A549 (cell line): ENCODE measurements around the gene PLA2G1B. TPM values are rescaled to one million over a fixed set of nuclear protein-coding genes. Genes with fewer than 3 reads are reported as not detected.

Source experiments
- ATAC-seq, 2 experiments: fragments of 200-7000 bp in 1 of 2; fragments of >200 bp in 1 of 2; cut with Nextera tagmentation in 1 of 2; cut with Tn5 transposase in 1 of 2; 3 replicates each; pipeline versions ENCODE4 v1.8.0 to v1.9.1; 2018 to 2020; ENCODE audit warnings: mild to moderate bottlenecking in 1 of 2, moderate library complexity in 1 of 2
- CTCF ChIA-PET: fragments of 300-600 bp; sonication (Branson Sonifier 250); formaldehyde crosslinking; extraction: SDS; loops from one replicate; lab custom pipeline; 2021; ENCODE audit warnings: antibody characterized with exemption, inconsistent platforms; lab: Yijun Ruan, JAX
- POLR2A ChIA-PET: fragments of 350-600 bp; formaldehyde crosslinking; extraction: SDS; loops from one replicate; lab custom pipeline; 2021; ENCODE audit warnings: antibody characterized with exemption, inconsistent platforms; lab: Yijun Ruan, JAX
- DNase-seq, 2 experiments: peaks; one replicate each; pipeline versions ENCODE4 v3.0.0 to v3.0.0-alpha.2; 2011 to 2016; ENCODE audit warnings: low read depth in 1 of 2, low spot score in 1 of 2
- FAIRE-seq: peaks from 2 replicates; lab custom pipeline; 2011; peaks lifted over from hg19 to GRCh38; lab: Jason Lieb, UNC
- H3K27ac ChIP-seq, 2 experiments: fragments of >200 bp; sonication (Bioruptor Twin); formaldehyde crosslinking; 3 replicates each; pipeline ENCODE4 v1.5.1; 2016 to 2017
- H3K4me1 ChIP-seq: fragments of >200 bp; sonication (Bioruptor Twin); formaldehyde crosslinking; 3 replicates; pipeline ENCODE4 v1.6.1; 2016
- H3K4me2 ChIP-seq: fragments of >200 bp; sonication (Bioruptor Twin); formaldehyde crosslinking; 3 replicates; pipeline ENCODE4 v1.6.1; 2016
- H3K4me3 ChIP-seq: fragments of >200 bp; sonication (Bioruptor Twin); formaldehyde crosslinking; 3 replicates; pipeline ENCODE4 v1.5.1; 2016
- H3K9me3 ChIP-seq: fragments of >200 bp; sonication (Bioruptor Twin); formaldehyde crosslinking; 3 replicates; pipeline ENCODE4 v1.6.1; 2016
- BHLHE40 ChIP-seq: IDR thresholded peaks from 2 replicates; pipeline ENCODE4 v1.6.1; 2012; ENCODE audit warnings: low read depth, low read length, inconsistent platforms
- CHD2 ChIP-seq: fragments of 150-350 bp; IDR thresholded peaks from 2 replicates; pipeline ENCODE4 v1.6.1; 2014; ENCODE audit warnings: low read length; ENCODE audit not compliant: partially characterized antibody
- EHMT2 ChIP-seq: fragments of 200-600 bp; sonication (generic); IDR thresholded peaks from 2 replicates; pipeline ENCODE4 v1.6.1; 2016; ENCODE audit warnings: antibody characterized with exemption, low read depth, mild to moderate bottlenecking, moderate library complexity
- EP300 ChIP-seq, 2 experiments: fragments of >200 bp; sonication (Bioruptor Twin); formaldehyde crosslinking; IDR thresholded peaks; 2 replicates in 1 of 2; 3 replicates in 1 of 2; pipeline ENCODE4 v1.6.1; 2016 to 2017
- ESRRA ChIP-seq: fragments of 150-350 bp; IDR thresholded peaks from 2 replicates; pipeline ENCODE4 v1.6.1; 2014; ENCODE audit warnings: mild to moderate bottlenecking, low read length, borderline replicate concordance
- FOSB ChIP-seq: fragments of 250-450 bp; sonication (Bioruptor Pico); IDR thresholded peaks from 2 replicates; pipeline ENCODE4 v1.5.0; 2020; ENCODE audit warnings: mild to moderate bottlenecking, moderate library complexity
- FOSL2 ChIP-seq, 2 experiments: fragments of 450-650 bp in 1 of 2; fragments of >200 bp in 1 of 2; sonication (Bioruptor Twin) in 1 of 2; formaldehyde crosslinking; IDR thresholded peaks; 2 replicates each; pipeline versions ENCODE4 v1.5.0 to v1.6.1; 2016 to 2020; ENCODE audit warnings: mild to moderate bottlenecking in 1 of 2, moderate library complexity in 1 of 2
- HDAC2 ChIP-seq: fragments of 200-600 bp; sonication (generic); IDR thresholded peaks from 2 replicates; pipeline ENCODE4 v1.6.1; 2016
- HOXA7 ChIP-seq: fragments of 250-450 bp; sonication (Bioruptor Pico); IDR thresholded peaks from 2 replicates; pipeline ENCODE4 v1.5.0; 2020; ENCODE audit warnings: mild to moderate bottlenecking, moderate library complexity
- KDM5A ChIP-seq: fragments of 200-600 bp; sonication (generic); IDR thresholded peaks from 2 replicates; pipeline ENCODE4 v1.6.1; 2016; ENCODE audit warnings: antibody characterized with exemption, mild to moderate bottlenecking
- MYC ChIP-seq: IDR thresholded peaks from 2 replicates; pipeline ENCODE4 v1.6.1; 2012; ENCODE audit warnings: mild to moderate bottlenecking, inconsistent platforms, low read length, improper control_type of control experiment, borderline replicate concordance
- NR3C1 ChIP-seq: fragments of >200 bp; sonication (Bioruptor Twin); formaldehyde crosslinking; IDR thresholded peaks from 3 replicates; pipeline ENCODE4 v1.6.1; 2017
- POLR2A ChIP-seq: IDR thresholded peaks from 2 replicates; pipeline ENCODE4 v1.6.1; 2012; ENCODE audit warnings: mild to moderate bottlenecking, low read length
- POLR2AphosphoS2 ChIP-seq: conservative IDR thresholded peaks from 2 replicates; pipeline ENCODE4 v1.6.1; 2012; ENCODE audit warnings: low read length, improper control_type of control experiment, inconsistent platforms
- RARB ChIP-seq: fragments of 250-450 bp; sonication (Bioruptor Pico); IDR thresholded peaks from 2 replicates; pipeline ENCODE4 v1.8.0; 2021; ENCODE audit warnings: mild to moderate bottlenecking, moderate library complexity
- RCOR1 ChIP-seq: fragments of 150-350 bp; IDR thresholded peaks from 2 replicates; pipeline ENCODE4 v1.6.1; 2014; ENCODE audit warnings: antibody characterized with exemption, low read length, low read depth
- REST ChIP-seq: fragments of 200-600 bp; sonication (generic); IDR thresholded peaks from 2 replicates; pipeline ENCODE4 v1.6.1; 2016; ENCODE audit warnings: antibody characterized with exemption, mild to moderate bottlenecking, moderate library complexity
- SREBF2 ChIP-seq: fragments of 450-650 bp; IDR thresholded peaks from 2 replicates; pipeline ENCODE4 v1.6.1; 2014; ENCODE audit warnings: mild to moderate bottlenecking, moderate library complexity
- TP53 ChIP-seq: fragments of 250-450 bp; sonication (Bioruptor Pico); IDR thresholded peaks from 2 replicates; pipeline ENCODE4 v1.5.0; 2021; ENCODE audit warnings: mild to moderate bottlenecking, moderate library complexity
- ZFP36 ChIP-seq: fragments of 450-650 bp; IDR thresholded peaks from 2 replicates; pipeline ENCODE4 v1.6.1; 2014; ENCODE audit warnings: borderline replicate concordance; ENCODE audit not compliant: partially characterized antibody
- ZNF302 ChIP-seq: fragments of 250-450 bp; sonication (Bioruptor Pico); IDR thresholded peaks from 2 replicates; pipeline ENCODE4 v1.9.0; 2021; ENCODE audit warnings: inconsistent platforms, mild to moderate bottlenecking, moderate library complexity
- WGBS: methylation state at CpG from one replicate; pipeline ENCODE4 v1.1.6; 2017; ENCODE audit errors: missing lambda C conversion rate; 5-methylcytosine and 5-hydroxymethylcytosine counted together
- polyA plus RNA-seq, 4 experiments: library from polyadenylated mRNA; depleted of rRNA in 3 of 4; stranded (reverse); fragments of >200 nt; fragmentation: RNase III in 1 of 4; extraction: RNeasy Plus Mini Kit Qiagen cat#74134 plus additional on column Dnase treatment in 1 of 4; gene quantifications; 2 replicates in 3 of 4; 3 replicates in 1 of 4; pipeline ENCODE4 v1.2.3, GENCODE V29; 2011 to 2017
- TF ChIP-seq, protein P1 (sequence below): IDR thresholded peaks from 2 replicates; pipeline ENCODE4 v1.6.1; 2012
- TF ChIP-seq, protein P2 (sequence below): fragments of >200 bp; sonication (Bioruptor Twin); formaldehyde crosslinking; IDR thresholded peaks from 3 replicates; pipeline ENCODE4 v1.5.1; 2016

PLA2G1B gene
- polyA plus RNA-seq, 2 of the 4 experiments (the other 2 are of a cell fraction), result 0.21 TPM; not detected in 1

DNA sequence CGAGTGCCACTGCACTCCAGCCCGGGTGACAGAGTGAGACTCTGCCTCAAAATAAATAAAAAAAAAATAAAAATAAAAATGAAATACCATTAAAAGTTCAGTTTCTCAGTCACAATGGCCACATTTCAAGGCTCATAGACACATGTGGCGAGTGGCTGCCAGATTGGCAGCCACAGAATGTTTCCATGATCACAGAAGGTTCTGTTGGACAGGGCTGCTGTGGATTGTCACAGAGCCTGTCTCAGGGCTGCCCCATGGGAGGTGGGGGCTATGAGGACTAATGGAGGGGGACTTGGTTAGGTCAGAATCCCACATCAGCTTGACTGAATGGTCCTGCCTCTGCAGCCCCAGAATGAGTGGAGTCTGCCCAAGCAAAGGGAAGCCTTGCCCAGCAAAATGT lies 3.8 kb upstream of the PLA2G1B start:
- ChIA-PET POLR2A (no interaction called here), CTCF (interaction anchor here (1.6 to 1.7 kb wide), 4 partner anchors 14 to 100 kb away, joined by 4 to 7 read pairs (median 4); partner anchors contain the start of gene SIRT4)
- Histone ChIP-seq H3K4me2 (no peak overlapping the region), H3K9me3 (peaks cover 3% of the 10 kb centered on the region; the same call in 2 of the 3 replicates), H3K4me3 (no peak overlapping the region), H3K27ac (no peak overlapping the region), H3K4me1 (no peaks in the 10 kb centered on the region)
- DNase-seq (no peak), FAIRE-seq (no peak), ATAC-seq (no peak)
- 61% methylated on average over 3 of the region's 3 CpGs for WGBS
- TF ChIP-seq EP300 (IDR thresholded peaks at IDR 0.05), result no peak
- no peak for TF ChIP-seq FOSB (CRISPR knock-in tag)
- no peak for TF ChIP-seq BHLHE40
- TF ChIP-seq, protein P1, sequence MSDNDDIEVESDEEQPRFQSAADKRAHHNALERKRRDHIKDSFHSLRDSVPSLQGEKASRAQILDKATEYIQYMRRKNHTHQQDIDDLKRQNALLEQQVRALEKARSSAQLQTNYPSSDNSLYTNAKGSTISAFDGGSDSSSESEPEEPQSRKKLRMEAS, result no peak
- no peak for TF ChIP-seq RARB
- no peak for TF ChIP-seq ZFP36

GRCh38 chr12:120328228-120328627 lies 649 bp upstream of the PLA2G1B start:
- H3K27ac ChIP-seq, result no peak overlapping the region
- ATAC-seq (no peak), DNase-seq (no peak), FAIRE-seq (no peak)
- H3K9me3 ChIP-seq, result no peaks in the 10 kb centered on the region
- H3K4me2 ChIP-seq, result no peak overlapping the region
- ChIA-PET CTCF (interaction anchor here (0.7 to 2.9 kb wide), 5 partner anchors 28 to 1171 kb away, joined by 3 to 13 read pairs (median 3); no protein-coding TSS in a partner anchor), POLR2A (no interaction called here)
- H3K4me3 ChIP-seq, result no peak overlapping the region
- no peak for TF ChIP-seq MYC
- TF ChIP-seq POLR2A, result no peak
- TF ChIP-seq KDM5A, result no peak
- TF ChIP-seq SREBF2, result no peak
- TF ChIP-seq ZNF302 (CRISPR knock-in tag), result no peak
- TF ChIP-seq EHMT2, result no peak
- no peak for TF ChIP-seq REST
- no peak for TF ChIP-seq FOSL2 (IDR thresholded peaks at IDR 0.05)
- no peak for TF ChIP-seq FOSL2 (CRISPR knock-in tag; IDR thresholded peaks at IDR 0.05)
- no peak for TF ChIP-seq HOXA7 (CRISPR knock-in tag)
- TF ChIP-seq POLR2AphosphoS2, result no peak
- TF ChIP-seq NR3C1, result no peak
- TF ChIP-seq TP53 (CRISPR knock-in tag), result no peak
- no peak for TF ChIP-seq BHLHE40
- TF ChIP-seq ESRRA, result no peak
- no peak for TF ChIP-seq ZFP36
- no peak for TF ChIP-seq RCOR1
- TF ChIP-seq CHD2, result no peak
- TF ChIP-seq, protein P2, sequence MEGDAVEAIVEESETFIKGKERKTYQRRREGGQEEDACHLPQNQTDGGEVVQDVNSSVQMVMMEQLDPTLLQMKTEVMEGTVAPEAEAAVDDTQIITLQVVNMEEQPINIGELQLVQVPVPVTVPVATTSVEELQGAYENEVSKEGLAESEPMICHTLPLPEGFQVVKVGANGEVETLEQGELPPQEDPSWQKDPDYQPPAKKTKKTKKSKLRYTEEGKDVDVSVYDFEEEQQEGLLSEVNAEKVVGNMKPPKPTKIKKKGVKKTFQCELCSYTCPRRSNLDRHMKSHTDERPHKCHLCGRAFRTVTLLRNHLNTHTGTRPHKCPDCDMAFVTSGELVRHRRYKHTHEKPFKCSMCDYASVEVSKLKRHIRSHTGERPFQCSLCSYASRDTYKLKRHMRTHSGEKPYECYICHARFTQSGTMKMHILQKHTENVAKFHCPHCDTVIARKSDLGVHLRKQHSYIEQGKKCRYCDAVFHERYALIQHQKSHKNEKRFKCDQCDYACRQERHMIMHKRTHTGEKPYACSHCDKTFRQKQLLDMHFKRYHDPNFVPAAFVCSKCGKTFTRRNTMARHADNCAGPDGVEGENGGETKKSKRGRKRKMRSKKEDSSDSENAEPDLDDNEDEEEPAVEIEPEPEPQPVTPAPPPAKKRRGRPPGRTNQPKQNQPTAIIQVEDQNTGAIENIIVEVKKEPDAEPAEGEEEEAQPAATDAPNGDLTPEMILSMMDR, result no peak
- no peak for TF ChIP-seq HDAC2
- TF ChIP-seq, all 56 proteins: peak for 0
- no peaks in the 10 kb centered on the region for H3K4me1 ChIP-seq
- WGBS, result 78% methylated on average over 4 of the region's 4 CpGs
